GM18526 (cell line): ENCODE measurements around the gene NDUFB10.

Experiments
- POLR2A ChIP-seq: IDR thresholded peaks from 3 replicates; pipeline ENCODE4 v1.6.1; 2011; ENCODE audit not compliant: insufficient read length; ENCODE audit errors: extremely low read depth

NDUFB10 gene

GRCh38 chr16:2007081-2007836 lies 47.9 kb downstream of the NDUFB10 start:
- TF ChIP-seq POLR2A, result no peak

- no peak for TF ChIP-seq POLR2A
These were observed 48.7 kb downstream of the NDUFB10 start for GRCh38 chr16:2008009-2008526.

- no peak for TF ChIP-seq POLR2A
These were observed 49.4 kb downstream of the NDUFB10 start for GRCh38 chr16:2008631-2009163.

GRCh38 chr16:2009164-2009711 lies 49.9 kb downstream of the NDUFB10 start:
- TF ChIP-seq POLR2A, result no peak

DNA sequence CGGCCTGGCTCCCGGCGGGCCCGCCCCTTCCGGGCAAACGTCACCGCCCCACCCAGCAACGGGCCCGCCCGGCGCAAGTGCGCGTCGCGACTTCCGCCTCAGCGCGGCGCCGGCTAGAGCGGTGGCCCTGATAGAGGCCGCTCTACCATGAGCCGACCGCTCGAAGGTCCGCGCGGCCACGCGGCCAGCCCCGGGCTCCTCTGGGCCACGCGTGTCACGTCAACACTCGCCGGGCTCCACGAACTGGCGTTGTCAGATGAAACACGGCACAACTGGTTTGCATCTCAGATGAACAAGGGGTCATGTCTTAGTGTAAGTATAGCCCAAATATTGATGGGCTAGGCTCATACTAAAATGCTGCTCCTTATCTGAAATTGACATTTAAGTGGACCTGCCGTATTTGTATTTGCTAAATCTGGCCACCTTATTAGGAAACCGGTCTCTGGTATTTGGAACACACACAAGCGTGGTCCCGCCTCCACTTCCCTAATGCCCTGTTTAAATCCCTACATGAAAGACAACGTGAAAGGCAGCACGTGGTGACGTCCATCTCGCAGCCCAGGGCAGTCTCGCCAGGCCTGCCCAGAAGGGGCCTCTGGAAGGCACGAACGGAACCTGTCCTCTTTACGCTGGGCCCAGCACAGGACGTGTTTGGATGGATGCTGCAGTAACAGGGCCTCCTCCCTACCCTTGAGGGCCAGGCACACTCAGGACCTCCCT lies 50.6 kb downstream of the NDUFB10 start, which contains the start of gene ZNF598:
Gene ZNF598, minus strand, starts transcription at position 31 of the 720 bp plus-strand sequence.
- TF ChIP-seq POLR2A, result peak; percentile 91
